Suprapubic skin (tissue), 3 donors: ENCODE results near the gene MYO10.

Experiments
- EP300 ChIP-seq: sonication (generic); formaldehyde crosslinking; IDR thresholded peaks from one replicate; pipeline ENCODE4 v1.6.1; 2017; ENCODE audit warnings: antibody characterized with exemption
- POLR2A ChIP-seq, 2 donors: fragments of 450-650 bp; IDR thresholded peaks; one replicate each; pipeline ENCODE4 v1.6.1; 2017; ENCODE audit warnings: antibody characterized with exemption in 2 of 2, mild to moderate bottlenecking in 2 of 2, moderate library complexity in 2 of 2
- TF ChIP-seq, protein P1 (sequence below), 2 donors: fragments of 200-600 bp in 1 of 2; fragments of 450-650 bp in 1 of 2; sonication (generic) in 1 of 2; IDR thresholded peaks; one replicate each; pipeline ENCODE4 v1.5.1; 2016 to 2019; ENCODE audit warnings: antibody characterized with exemption in 2 of 2, mild to moderate bottlenecking in 1 of 2, moderate library complexity in 1 of 2

DNA sequence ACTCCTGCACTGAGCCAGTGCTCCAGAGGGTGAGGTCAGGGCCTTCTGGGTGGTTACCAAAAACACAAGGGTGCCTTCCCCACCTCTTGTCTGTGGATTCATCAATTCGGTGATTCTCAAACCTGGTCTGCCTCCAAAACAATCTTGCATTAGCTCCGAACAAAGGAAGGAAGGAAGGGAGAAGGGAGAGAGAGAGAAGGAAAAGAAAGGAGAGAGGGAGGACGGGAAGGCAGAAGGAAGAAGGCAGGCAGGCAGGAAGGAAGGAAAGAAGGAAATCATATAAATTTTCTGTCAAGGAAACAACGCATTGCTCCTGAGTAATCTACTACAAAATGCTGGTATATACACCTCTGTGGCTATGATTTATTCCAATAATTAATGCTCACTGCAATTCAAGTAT lies 39.3 kb downstream of the MYO10 start:
- TF ChIP-seq, protein P1, sequence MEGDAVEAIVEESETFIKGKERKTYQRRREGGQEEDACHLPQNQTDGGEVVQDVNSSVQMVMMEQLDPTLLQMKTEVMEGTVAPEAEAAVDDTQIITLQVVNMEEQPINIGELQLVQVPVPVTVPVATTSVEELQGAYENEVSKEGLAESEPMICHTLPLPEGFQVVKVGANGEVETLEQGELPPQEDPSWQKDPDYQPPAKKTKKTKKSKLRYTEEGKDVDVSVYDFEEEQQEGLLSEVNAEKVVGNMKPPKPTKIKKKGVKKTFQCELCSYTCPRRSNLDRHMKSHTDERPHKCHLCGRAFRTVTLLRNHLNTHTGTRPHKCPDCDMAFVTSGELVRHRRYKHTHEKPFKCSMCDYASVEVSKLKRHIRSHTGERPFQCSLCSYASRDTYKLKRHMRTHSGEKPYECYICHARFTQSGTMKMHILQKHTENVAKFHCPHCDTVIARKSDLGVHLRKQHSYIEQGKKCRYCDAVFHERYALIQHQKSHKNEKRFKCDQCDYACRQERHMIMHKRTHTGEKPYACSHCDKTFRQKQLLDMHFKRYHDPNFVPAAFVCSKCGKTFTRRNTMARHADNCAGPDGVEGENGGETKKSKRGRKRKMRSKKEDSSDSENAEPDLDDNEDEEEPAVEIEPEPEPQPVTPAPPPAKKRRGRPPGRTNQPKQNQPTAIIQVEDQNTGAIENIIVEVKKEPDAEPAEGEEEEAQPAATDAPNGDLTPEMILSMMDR (IDR thresholded peaks at IDR 0.05) = no peak
- no peak for TF ChIP-seq POLR2A (IDR thresholded peaks at IDR 0.05)
- TF ChIP-seq EP300 = no peak
